ENCODE data around the gene GTF3C6. TPM values are rescaled to one million over a fixed set of nuclear protein-coding genes. Genes with fewer than 3 reads are reported as not detected.

Gene GTF3C6
- total and polyA plus RNA-seq, 10 of the 15 experiments (the other 5 are each of a cell fraction or from before 2014, with no cell fraction given), result 42.8 to 261 (median 116) TPM

DNA sequence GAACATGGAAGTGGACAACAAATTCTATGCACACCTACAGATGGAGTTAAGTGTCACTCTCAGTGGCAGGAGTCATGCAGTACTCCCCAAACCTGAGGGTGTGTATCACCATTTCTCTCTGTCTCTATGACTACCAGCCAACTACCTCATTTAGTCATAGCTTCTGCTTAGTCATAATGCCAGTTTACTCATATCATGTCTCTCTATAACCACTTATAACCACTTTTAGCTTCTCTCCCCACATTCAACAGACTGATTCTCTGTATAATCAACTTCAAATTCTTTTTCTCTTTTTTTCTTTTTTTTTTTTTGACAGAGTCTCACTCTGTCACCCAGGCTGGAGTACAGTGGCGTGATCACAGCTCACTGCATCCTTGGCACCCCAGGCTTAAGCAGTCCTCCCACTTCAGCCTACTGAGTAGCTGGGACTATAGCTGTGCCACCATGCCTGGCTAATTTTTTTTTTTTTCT, 13.8 kb upstream of the GTF3C6 start (continued):
- TF ChIP-seq ZBTB4 (CRISPR knock-in tag; IDR thresholded peaks at IDR 0.05) (no peak), ZNF622 (IDR thresholded peaks at IDR 0.05) (no peak), POLR2A (IDR thresholded peaks at IDR 0.05; ENCODE audit: low read depth, low read length) (no peak), EED (IDR thresholded peaks at IDR 0.05; ENCODE audit: low read depth) (peak; percentile 75; the same call in 1 of the 2 replicates), ZNF207 (IDR thresholded peaks at IDR 0.05; ENCODE audit: borderline replicate concordance) (peak; percentile 63; the same call in 1 of the 2 replicates), EP300 (IDR thresholded peaks at IDR 0.05; ENCODE audit: borderline replicate concordance in 1 of 2, control insufficient read depth in 1 of 2, low read depth in 2 of 2, low read length in 2 of 2) (peak; percentile 99), RAD21 (IDR thresholded peaks at IDR 0.05; ENCODE audit: insufficient read depth, low read depth, low read length) (no peak), SREBF2 (IDR thresholded peaks at IDR 0.05; ENCODE audit: low read length) (no peak), PKNOX1 (IDR thresholded peaks at IDR 0.05) (peak; percentile 93), ZNF24 (IDR thresholded peaks at IDR 0.05) (peak; percentile 72; the same call in 1 of the 2 replicates), GABPA (IDR thresholded peaks at IDR 0.05; ENCODE audit: low read depth) (peak; percentile 72), BCL11A (IDR thresholded peaks at IDR 0.05; ENCODE audit: low read depth, low read length) (peak; percentile 98), PAX8 (IDR thresholded peaks at IDR 0.05) (no peak), TAF1 (IDR thresholded peaks at IDR 0.05; ENCODE audit: borderline replicate concordance, low read depth, low read length) (no peak), RB1 (IDR thresholded peaks at IDR 0.05; ENCODE audit: borderline replicate concordance) (no peak), SREBF1 (IDR thresholded peaks at IDR 0.05; ENCODE audit: low read length) (peak; percentile 70), FOS (IDR thresholded peaks at IDR 0.05; ENCODE audit: borderline replicate concordance, extremely low read depth, insufficient read length) (no peak)
- TF ChIP-seq, protein P1, sequence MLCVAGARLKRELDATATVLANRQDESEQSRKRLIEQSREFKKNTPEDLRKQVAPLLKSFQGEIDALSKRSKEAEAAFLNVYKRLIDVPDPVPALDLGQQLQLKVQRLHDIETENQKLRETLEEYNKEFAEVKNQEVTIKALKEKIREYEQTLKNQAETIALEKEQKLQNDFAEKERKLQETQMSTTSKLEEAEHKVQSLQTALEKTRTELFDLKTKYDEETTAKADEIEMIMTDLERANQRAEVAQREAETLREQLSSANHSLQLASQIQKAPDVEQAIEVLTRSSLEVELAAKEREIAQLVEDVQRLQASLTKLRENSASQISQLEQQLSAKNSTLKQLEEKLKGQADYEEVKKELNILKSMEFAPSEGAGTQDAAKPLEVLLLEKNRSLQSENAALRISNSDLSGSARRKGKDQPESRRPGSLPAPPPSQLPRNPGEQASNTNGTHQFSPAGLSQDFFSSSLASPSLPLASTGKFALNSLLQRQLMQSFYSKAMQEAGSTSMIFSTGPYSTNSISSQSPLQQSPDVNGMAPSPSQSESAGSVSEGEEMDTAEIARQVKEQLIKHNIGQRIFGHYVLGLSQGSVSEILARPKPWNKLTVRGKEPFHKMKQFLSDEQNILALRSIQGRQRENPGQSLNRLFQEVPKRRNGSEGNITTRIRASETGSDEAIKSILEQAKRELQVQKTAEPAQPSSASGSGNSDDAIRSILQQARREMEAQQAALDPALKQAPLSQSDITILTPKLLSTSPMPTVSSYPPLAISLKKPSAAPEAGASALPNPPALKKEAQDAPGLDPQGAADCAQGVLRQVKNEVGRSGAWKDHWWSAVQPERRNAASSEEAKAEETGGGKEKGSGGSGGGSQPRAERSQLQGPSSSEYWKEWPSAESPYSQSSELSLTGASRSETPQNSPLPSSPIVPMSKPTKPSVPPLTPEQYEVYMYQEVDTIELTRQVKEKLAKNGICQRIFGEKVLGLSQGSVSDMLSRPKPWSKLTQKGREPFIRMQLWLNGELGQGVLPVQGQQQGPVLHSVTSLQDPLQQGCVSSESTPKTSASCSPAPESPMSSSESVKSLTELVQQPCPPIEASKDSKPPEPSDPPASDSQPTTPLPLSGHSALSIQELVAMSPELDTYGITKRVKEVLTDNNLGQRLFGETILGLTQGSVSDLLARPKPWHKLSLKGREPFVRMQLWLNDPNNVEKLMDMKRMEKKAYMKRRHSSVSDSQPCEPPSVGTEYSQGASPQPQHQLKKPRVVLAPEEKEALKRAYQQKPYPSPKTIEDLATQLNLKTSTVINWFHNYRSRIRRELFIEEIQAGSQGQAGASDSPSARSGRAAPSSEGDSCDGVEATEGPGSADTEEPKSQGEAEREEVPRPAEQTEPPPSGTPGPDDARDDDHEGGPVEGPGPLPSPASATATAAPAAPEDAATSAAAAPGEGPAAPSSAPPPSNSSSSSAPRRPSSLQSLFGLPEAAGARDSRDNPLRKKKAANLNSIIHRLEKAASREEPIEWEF (IDR thresholded peaks at IDR 0.05; ENCODE audit: insufficient replicate concordance, low read depth, low read length), result no peak
- TF ChIP-seq, protein P2, sequence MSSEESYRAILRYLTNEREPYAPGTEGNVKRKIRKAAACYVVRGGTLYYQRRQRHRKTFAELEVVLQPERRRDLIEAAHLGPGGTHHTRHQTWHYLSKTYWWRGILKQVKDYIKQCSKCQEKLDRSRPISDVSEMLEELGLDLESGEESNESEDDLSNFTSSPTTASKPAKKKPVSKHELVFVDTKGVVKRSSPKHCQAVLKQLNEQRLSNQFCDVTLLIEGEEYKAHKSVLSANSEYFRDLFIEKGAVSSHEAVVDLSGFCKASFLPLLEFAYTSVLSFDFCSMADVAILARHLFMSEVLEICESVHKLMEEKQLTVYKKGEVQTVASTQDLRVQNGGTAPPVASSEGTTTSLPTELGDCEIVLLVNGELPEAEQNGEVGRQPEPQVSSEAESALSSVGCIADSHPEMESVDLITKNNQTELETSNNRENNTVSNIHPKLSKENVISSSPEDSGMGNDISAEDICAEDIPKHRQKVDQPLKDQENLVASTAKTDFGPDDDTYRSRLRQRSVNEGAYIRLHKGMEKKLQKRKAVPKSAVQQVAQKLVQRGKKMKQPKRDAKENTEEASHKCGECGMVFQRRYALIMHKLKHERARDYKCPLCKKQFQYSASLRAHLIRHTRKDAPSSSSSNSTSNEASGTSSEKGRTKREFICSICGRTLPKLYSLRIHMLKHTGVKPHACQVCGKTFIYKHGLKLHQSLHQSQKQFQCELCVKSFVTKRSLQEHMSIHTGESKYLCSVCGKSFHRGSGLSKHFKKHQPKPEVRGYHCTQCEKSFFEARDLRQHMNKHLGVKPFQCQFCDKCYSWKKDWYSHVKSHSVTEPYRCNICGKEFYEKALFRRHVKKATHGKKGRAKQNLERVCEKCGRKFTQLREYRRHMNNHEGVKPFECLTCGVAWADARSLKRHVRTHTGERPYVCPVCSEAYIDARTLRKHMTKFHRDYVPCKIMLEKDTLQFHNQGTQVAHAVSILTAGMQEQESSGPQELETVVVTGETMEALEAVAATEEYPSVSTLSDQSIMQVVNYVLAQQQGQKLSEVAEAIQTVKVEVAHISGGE (CRISPR knock-in tag; IDR thresholded peaks at IDR 0.05), result no peak

Data from GM12878 (cell line).